ENCODE data around the gene RENBP.
A peak's percentile ranks its signal among the peaks of the same experiment; 100 is the strongest.

Gene RENBP

DNA sequence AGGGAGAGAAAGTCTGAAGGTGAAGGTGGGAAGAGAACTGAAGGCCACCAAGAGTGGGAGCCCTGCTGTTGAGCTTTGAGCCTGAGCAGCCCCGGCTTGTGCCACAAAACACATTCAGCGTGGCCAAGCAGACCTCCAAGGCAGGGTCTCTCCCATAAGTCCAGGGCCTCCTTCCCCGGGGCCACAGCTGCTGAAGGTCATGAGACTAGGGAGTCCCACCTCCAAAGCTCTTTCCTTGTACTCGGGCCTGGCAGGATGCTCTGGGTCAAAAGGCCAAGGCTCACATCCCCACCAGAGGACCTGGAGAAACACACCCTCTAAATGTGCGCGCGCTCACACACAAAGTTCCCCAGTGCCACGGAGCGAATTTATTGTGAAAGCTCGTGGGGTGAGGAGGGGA is 14.9 kb downstream of the RENBP start:
- no peak overlapping the region for H3K4me3 ChIP-seq (ENCODE audit: control insufficient read depth, low read depth, low read length)
- DNase-seq (ENCODE audit: low read depth): no peak

DNA sequence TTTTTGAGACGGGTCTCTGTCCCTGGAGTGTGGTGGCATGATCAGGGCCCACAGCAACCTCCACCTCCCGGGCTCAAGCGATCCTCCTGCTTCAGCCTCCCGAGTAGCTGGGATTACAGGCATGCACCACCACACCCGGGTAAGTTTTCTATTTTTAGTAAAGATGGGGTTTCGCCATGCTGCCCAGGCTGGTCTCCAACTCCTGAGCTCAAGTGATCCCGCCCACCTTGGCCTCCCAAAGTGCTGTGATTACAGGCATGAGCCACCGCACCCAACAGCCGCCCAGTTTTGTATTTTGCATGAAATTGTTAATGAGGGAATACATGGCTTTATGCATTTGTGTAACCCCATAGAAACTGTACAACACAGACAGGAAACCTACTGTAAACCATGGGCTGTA is 15.6 kb downstream of the RENBP start:
- no peak overlapping the region for H3K4me3 ChIP-seq (ENCODE audit: control insufficient read depth, low read depth, low read length)
- TF ChIP-seq, protein P1, sequence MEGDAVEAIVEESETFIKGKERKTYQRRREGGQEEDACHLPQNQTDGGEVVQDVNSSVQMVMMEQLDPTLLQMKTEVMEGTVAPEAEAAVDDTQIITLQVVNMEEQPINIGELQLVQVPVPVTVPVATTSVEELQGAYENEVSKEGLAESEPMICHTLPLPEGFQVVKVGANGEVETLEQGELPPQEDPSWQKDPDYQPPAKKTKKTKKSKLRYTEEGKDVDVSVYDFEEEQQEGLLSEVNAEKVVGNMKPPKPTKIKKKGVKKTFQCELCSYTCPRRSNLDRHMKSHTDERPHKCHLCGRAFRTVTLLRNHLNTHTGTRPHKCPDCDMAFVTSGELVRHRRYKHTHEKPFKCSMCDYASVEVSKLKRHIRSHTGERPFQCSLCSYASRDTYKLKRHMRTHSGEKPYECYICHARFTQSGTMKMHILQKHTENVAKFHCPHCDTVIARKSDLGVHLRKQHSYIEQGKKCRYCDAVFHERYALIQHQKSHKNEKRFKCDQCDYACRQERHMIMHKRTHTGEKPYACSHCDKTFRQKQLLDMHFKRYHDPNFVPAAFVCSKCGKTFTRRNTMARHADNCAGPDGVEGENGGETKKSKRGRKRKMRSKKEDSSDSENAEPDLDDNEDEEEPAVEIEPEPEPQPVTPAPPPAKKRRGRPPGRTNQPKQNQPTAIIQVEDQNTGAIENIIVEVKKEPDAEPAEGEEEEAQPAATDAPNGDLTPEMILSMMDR (conservative IDR thresholded peaks at IDR 0.05; ENCODE audit: control insufficient read depth, insufficient read depth, low read depth, low read length): no peak
- DNase-seq (ENCODE audit: low read depth): no peak

More for the DNA sequence above, 14.9 kb downstream of the RENBP start:
- TF ChIP-seq, protein P1 (conservative IDR thresholded peaks at IDR 0.05; ENCODE audit: control insufficient read depth, insufficient read depth, low read depth, low read length): no peak

DNA sequence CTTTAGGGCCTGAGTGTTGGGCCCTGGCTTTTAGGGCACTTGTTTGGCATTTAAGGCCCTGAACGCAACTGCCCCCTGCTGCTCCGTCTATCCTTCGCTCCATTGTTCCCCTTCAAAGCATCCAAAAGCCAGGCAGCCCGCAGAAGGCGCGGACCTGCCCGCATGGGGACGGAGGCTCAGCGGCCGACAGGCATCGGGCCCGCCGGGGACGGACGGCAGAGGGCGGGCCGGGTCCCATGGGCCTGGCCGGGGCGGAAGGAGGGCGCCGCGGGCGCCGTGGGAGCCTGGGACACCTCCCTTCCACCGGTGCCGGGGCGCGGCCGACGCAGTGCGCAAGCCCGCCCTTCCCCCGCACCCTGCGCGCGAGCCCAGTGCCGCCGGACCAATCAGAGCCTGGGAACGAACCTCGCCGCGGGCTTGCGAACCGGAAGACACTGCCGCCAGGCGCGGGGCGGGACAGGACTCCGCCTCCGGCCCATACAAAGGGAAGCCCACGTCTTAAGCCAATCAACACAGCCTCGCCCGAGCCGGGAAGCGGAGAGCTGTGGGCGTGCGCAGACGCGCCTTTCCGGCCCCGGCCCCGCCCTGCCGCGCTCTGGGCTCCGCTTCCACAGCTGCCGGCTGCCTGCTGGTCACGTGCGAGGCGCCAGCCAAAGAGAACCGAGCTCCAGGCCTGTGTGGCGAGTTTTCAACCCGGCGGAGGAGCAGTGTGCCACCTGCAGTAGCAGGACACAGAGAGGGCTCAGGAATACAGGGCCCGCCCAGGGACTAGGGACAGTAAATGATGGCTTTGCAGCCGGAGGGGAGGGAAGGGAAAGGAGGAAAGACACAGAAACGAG is 16.3 kb downstream of the RENBP start:
- TF ChIP-seq, protein P1 (conservative IDR thresholded peaks at IDR 0.05; ENCODE audit: control insufficient read depth, insufficient read depth, low read depth, low read length): peak; percentile 11
- DNase-seq (ENCODE audit: low read depth): peak; percentile 98
- H3K4me3 ChIP-seq (ENCODE audit: control insufficient read depth, low read depth, low read length): peak overlapping the region; percentile 46

DNA sequence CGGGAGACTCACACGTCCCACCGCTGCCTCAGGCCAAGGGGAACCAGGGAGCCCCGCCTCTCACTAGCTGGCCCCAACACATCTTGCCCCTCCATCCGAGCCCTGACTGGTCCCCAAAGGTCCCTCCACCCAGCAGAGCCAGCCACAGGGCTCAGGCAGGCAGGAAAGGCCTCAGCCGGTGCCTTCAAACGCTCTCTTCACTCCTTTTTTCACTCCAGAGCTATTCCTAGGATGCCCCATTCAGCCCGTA is 16.8 kb downstream of the RENBP start:
- peak overlapping the region; percentile 46 for H3K4me3 ChIP-seq (ENCODE audit: control insufficient read depth, low read depth, low read length)
- TF ChIP-seq, protein P1 (conservative IDR thresholded peaks at IDR 0.05; ENCODE audit: control insufficient read depth, insufficient read depth, low read depth, low read length): no peak

DNA sequence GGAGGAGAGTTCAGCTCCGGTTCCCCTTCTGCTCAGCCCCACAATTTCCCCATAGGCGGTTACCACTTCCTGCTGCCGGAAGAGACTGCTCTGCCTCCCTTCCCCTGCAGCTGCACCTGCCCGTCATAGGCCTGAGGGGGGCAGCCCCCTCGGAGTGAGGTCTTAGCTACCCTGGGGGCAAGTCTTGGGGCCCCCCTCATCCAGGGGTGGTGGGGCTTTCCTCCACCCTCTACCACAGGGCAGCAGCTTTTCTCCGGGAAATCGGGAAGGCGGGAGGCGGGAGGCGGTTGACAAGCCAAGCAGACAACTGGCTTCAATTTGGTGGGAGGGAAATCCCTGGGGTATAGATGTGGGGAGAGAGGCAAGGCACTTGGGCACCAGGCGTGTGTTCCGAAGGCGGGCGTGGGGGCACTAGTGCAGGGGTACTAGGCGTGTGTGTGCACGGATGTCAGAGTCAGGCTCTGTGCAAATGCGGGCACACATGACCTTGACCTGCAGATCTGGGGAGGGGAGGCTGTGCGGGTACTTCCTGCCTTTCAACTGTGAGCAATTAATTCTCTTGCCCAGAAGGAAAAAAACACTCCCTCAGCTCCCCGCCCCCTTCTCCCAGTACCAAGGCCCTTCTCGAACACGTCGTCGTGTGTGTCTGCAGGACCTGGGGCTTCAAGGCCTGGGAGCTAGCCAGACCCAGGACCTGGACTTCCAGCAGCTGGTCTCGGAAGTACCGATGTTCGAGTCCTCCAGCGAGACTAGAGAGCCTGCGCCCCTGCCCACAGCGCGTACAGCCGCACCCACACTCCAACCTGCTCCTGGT is 17.4 kb downstream of the RENBP start:
- peak; percentile 25 for DNase-seq (ENCODE audit: low read depth)
- TF ChIP-seq, protein P1 (conservative IDR thresholded peaks at IDR 0.05; ENCODE audit: control insufficient read depth, insufficient read depth, low read depth, low read length): no peak
- H3K4me3 ChIP-seq (ENCODE audit: control insufficient read depth, low read depth, low read length): peak overlapping the region; percentile 46

More for the DNA sequence above, 16.8 kb downstream of the RENBP start:
- DNase-seq (ENCODE audit: low read depth): no peak

DNA sequence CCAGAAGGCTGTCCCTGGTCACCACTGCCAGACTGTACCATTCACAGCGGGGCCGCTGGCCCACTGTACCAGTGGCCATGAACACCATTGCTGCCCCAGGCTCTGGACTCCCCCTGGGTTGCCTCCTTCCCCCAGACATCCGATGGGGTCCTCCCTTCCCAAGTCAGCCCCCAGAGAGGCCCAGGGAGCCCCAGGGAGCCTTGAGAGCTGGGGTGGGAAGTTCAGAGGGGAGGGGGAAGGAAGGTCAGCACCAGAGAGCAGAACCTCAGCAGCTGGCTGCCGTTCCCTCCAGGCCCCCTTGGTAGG is 17.9 kb downstream of the RENBP start:
- DNase-seq (ENCODE audit: low read depth): no peak
- no peak overlapping the region for H3K4me3 ChIP-seq (ENCODE audit: control insufficient read depth, low read depth, low read length)

More for the DNA sequence above, 17.9 kb downstream of the RENBP start:
- TF ChIP-seq, protein P1 (conservative IDR thresholded peaks at IDR 0.05; ENCODE audit: control insufficient read depth, insufficient read depth, low read depth, low read length): no peak

Measured in fibroblast of mammary gland (primary cell).